GM19438 (cell line): Measurements from ENCODE around the gene CNTNAP2.

ENCODE experiments used
- ATAC-seq: cut with Tn5 transposase; IDR thresholded peaks from one replicate; pipeline ENCODE4 v1.9.1; 2021; ENCODE audit warnings: low read depth; ENCODE audit not compliant: unreplicated experiment

CNTNAP2 gene

GRCh38 chr7:147423875-147424274 is 1307.3 kb downstream of the CNTNAP2 start:
- ATAC-seq: no peak

GRCh38 chr7:147428075-147428474 is 1311.5 kb downstream of the CNTNAP2 start:
- no peak for ATAC-seq

GRCh38 chr7:147429961-147430360 is 1313.4 kb downstream of the CNTNAP2 start:
- ATAC-seq: no peak

GRCh38 chr7:147432079-147432478 is 1315.5 kb downstream of the CNTNAP2 start:
- no peak for ATAC-seq

GRCh38 chr7:147432576-147432975 is 1316.0 kb downstream of the CNTNAP2 start:
- ATAC-seq: no peak

GRCh38 chr7:147436718-147437117 is 1320.1 kb downstream of the CNTNAP2 start:
- ATAC-seq: no peak

- no peak for ATAC-seq
These were observed 1321.6 kb downstream of the CNTNAP2 start for GRCh38 chr7:147438216-147438615.

GRCh38 chr7:147443942-147444341 is 1327.3 kb downstream of the CNTNAP2 start:
- ATAC-seq: no peak

GRCh38 chr7:147452816-147453215 is 1336.2 kb downstream of the CNTNAP2 start:
- no peak for ATAC-seq

- ATAC-seq: no peak
These were observed 1348.6 kb downstream of the CNTNAP2 start for GRCh38 chr7:147465223-147465622.

- no peak for ATAC-seq
These were observed 1356.0 kb downstream of the CNTNAP2 start for GRCh38 chr7:147472556-147472955.

GRCh38 chr7:147474862-147475261 is 1358.3 kb downstream of the CNTNAP2 start:
- ATAC-seq: no peak

- no peak for ATAC-seq
These were observed 1360.9 kb downstream of the CNTNAP2 start for GRCh38 chr7:147477526-147477925.

GRCh38 chr7:147478796-147479195 is 1362.2 kb downstream of the CNTNAP2 start:
- no peak for ATAC-seq

- no peak for ATAC-seq
These were observed 1367.2 kb downstream of the CNTNAP2 start for GRCh38 chr7:147483634-147484292.

GRCh38 chr7:147485660-147486210 is 1369.1 kb downstream of the CNTNAP2 start:
- no peak for ATAC-seq

GRCh38 chr7:147492606-147493005 is 1376.0 kb downstream of the CNTNAP2 start:
- no peak for ATAC-seq

- ATAC-seq: no peak
These were observed 1379.6 kb downstream of the CNTNAP2 start for GRCh38 chr7:147496209-147496608.

GRCh38 chr7:147497246-147497645 is 1380.6 kb downstream of the CNTNAP2 start:
- no peak for ATAC-seq

- ATAC-seq: no peak
These were observed 1381.5 kb downstream of the CNTNAP2 start for GRCh38 chr7:147498081-147498480.

- no peak for ATAC-seq
These were observed 1392.5 kb downstream of the CNTNAP2 start for GRCh38 chr7:147509035-147509501.

- ATAC-seq: no peak
These were observed 1393.1 kb downstream of the CNTNAP2 start for GRCh38 chr7:147509541-147510200.
